ENCODE measurements around the gene CASP9. TPM values are rescaled to one million over a fixed set of nuclear protein-coding genes. Genes with fewer than 3 reads are reported as not detected.

CASP9 gene
- total and polyA plus RNA-seq, 2 of the 13 experiments (the other 11 are each of a cell fraction or from before 2014, with no cell fraction given), result 8.5 to 11.5 TPM

DNA sequence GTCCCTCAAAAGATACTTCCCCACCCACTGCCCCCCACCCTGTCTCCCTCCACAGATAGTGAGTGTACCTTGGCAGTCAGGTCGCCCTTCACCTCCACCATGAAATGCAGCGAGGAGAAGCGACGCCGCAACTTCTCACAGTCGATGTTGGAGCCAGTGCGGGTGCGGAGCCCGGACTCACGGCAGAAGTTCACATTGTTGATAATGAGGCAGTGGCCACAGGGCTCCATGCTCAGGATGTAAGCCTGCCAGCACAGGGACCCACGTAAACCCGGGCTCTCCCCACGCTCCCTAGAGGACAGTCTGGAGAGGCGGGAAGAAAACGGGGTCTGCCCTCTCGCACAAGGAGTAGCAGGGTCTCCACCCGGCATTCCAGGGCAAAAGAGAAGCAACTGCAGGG is 17.2 kb downstream of the CASP9 start (continued):
- TF ChIP-seq POGK (CRISPR knock-in tag; conservative IDR thresholded peaks at IDR 0.05) (no peak), NCOA5 (CRISPR knock-in tag; IDR thresholded peaks at IDR 0.05) (no peak), KMT2B (CRISPR knock-in tag; IDR thresholded peaks at IDR 0.05) (no peak)
- TF ChIP-seq, protein P1, sequence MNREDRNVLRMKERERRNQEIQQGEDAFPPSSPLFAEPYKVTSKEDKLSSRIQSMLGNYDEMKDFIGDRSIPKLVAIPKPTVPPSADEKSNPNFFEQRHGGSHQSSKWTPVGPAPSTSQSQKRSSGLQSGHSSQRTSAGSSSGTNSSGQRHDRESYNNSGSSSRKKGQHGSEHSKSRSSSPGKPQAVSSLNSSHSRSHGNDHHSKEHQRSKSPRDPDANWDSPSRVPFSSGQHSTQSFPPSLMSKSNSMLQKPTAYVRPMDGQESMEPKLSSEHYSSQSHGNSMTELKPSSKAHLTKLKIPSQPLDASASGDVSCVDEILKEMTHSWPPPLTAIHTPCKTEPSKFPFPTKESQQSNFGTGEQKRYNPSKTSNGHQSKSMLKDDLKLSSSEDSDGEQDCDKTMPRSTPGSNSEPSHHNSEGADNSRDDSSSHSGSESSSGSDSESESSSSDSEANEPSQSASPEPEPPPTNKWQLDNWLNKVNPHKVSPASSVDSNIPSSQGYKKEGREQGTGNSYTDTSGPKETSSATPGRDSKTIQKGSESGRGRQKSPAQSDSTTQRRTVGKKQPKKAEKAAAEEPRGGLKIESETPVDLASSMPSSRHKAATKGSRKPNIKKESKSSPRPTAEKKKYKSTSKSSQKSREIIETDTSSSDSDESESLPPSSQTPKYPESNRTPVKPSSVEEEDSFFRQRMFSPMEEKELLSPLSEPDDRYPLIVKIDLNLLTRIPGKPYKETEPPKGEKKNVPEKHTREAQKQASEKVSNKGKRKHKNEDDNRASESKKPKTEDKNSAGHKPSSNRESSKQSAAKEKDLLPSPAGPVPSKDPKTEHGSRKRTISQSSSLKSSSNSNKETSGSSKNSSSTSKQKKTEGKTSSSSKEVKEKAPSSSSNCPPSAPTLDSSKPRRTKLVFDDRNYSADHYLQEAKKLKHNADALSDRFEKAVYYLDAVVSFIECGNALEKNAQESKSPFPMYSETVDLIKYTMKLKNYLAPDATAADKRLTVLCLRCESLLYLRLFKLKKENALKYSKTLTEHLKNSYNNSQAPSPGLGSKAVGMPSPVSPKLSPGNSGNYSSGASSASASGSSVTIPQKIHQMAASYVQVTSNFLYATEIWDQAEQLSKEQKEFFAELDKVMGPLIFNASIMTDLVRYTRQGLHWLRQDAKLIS (CRISPR knock-in tag; IDR thresholded peaks at IDR 0.05), result no peak

DNA sequence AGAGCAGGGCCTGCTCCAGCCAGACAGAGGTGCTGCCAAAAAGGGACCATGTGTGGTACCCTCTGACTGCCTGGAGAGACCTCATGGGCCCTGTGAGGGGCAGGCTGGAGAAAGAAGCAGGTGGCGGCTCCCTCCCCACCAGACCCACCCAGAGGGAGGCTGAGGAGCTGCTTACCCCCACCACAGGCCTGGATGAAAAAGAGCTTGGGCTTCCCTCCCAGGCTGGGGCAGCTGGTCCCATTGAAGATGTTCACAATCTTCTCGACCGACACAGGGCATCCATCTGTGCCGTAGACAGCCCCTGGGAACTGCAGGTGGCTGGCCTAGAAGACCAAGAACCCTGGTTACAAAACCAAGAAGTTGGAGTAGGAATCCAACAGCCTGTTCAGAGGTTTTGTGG is 19.6 kb downstream of the CASP9 start:
- ATAC-seq (no peak), DNase-seq (ENCODE audit: low spot score) (no peak), FAIRE-seq (no peak)
- POLR2A ChIA-PET, result no interaction called here
- Histone ChIP-seq H2AFZ (ENCODE audit: low read length) (no peak overlapping the region), H4K20me1 (ENCODE audit: insufficient read depth, low read length) (no peaks in the 10 kb centered on the region), H3K27ac (ENCODE audit: extremely low read length, insufficient read depth, low read length) (no peak overlapping the region), H3K9ac (ENCODE audit: insufficient read depth, low read depth, low read length) (no peak overlapping the region), H3K4me1 (ENCODE audit: insufficient read depth, low read length) (peaks cover under 1% of the 10 kb centered on the region; the same call in 1 of the 2 replicates), H3K4me2 (ENCODE audit: low read depth, low read length) (no peak overlapping the region), H3K79me2 (ENCODE audit: insufficient read depth, low read length) (no peaks in the 10 kb centered on the region), H3K36me3 (replicated peaks in 1 of 2; ENCODE audit: control insufficient read depth in 1 of 2, insufficient read depth in 2 of 2, low read length in 2 of 2) (peaks cover 2 to 19% of the 10 kb centered on the region in 2 experiments; a peak in 2 of 5 replicates), H3K4me3 (replicated peaks in 1 of 3; ENCODE audit: insufficient read depth in 1 of 3, low read depth in 2 of 3, low read length in 3 of 3) (no peak overlapping the region), H3K27me3 (ENCODE audit: control insufficient read depth in 1 of 2, insufficient read depth in 2 of 2, low read length in 2 of 2) (no peaks in the 10 kb centered on the region), H3K9me3 (ENCODE audit: low read length) (no peaks in the 10 kb centered on the region)
- 100% methylated on average over 3 of the region's 4 CpGs for WGBS (ENCODE audit: low lambda C conversion rate)
- BruUV-seq (replicated peaks), result no TSS peak
- CTCF ChIA-PET (ENCODE audit: low intra/inter-chr PET ratio, low total read pairs), result no interaction called here
- in situ Hi-C loops (cut with HindIII; ENCODE audit: extremely low pct_ligation_motif_present, low pct_unique_long_range_greater_than_20kb) (no loop called here), intact Hi-C loops (cut with micrococcal nuclease; ENCODE audit: unreplicated experiment) (no loop called here)
- TF ChIP-seq ZBTB20 (CRISPR knock-in tag; IDR thresholded peaks at IDR 0.05; ENCODE audit: borderline replicate concordance, low read depth), result no peak
- no peak for TF ChIP-seq ZNF672 (CRISPR knock-in tag; IDR thresholded peaks at IDR 0.05)
- no peak for TF ChIP-seq ZBTB1 (CRISPR knock-in tag; IDR thresholded peaks at IDR 0.05; ENCODE audit: borderline replicate concordance)
- no peak for TF ChIP-seq ZNF772 (CRISPR knock-in tag; IDR thresholded peaks at IDR 0.05)
- no peak for TF ChIP-seq SP5 (CRISPR knock-in tag; IDR thresholded peaks at IDR 0.05; ENCODE audit: borderline replicate concordance, low read depth)
- no peak for TF ChIP-seq ZNF101 (CRISPR knock-in tag; IDR thresholded peaks at IDR 0.05; ENCODE audit: borderline replicate concordance, low read depth)
- TF ChIP-seq ZFP37 (CRISPR knock-in tag; IDR thresholded peaks at IDR 0.05; ENCODE audit: borderline replicate concordance), result no peak
- TF ChIP-seq, protein P2, sequence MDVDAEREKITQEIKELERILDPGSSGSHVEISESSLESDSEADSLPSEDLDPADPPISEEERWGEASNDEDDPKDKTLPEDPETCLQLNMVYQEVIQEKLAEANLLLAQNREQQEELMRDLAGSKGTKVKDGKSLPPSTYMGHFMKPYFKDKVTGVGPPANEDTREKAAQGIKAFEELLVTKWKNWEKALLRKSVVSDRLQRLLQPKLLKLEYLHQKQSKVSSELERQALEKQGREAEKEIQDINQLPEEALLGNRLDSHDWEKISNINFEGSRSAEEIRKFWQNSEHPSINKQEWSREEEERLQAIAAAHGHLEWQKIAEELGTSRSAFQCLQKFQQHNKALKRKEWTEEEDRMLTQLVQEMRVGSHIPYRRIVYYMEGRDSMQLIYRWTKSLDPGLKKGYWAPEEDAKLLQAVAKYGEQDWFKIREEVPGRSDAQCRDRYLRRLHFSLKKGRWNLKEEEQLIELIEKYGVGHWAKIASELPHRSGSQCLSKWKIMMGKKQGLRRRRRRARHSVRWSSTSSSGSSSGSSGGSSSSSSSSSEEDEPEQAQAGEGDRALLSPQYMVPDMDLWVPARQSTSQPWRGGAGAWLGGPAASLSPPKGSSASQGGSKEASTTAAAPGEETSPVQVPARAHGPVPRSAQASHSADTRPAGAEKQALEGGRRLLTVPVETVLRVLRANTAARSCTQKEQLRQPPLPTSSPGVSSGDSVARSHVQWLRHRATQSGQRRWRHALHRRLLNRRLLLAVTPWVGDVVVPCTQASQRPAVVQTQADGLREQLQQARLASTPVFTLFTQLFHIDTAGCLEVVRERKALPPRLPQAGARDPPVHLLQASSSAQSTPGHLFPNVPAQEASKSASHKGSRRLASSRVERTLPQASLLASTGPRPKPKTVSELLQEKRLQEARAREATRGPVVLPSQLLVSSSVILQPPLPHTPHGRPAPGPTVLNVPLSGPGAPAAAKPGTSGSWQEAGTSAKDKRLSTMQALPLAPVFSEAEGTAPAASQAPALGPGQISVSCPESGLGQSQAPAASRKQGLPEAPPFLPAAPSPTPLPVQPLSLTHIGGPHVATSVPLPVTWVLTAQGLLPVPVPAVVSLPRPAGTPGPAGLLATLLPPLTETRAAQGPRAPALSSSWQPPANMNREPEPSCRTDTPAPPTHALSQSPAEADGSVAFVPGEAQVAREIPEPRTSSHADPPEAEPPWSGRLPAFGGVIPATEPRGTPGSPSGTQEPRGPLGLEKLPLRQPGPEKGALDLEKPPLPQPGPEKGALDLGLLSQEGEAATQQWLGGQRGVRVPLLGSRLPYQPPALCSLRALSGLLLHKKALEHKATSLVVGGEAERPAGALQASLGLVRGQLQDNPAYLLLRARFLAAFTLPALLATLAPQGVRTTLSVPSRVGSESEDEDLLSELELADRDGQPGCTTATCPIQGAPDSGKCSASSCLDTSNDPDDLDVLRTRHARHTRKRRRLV (CRISPR knock-in tag; IDR thresholded peaks at IDR 0.05), result no peak

Data from HepG2 (cell line).